Large intestine (tissue), 3 donors: ENCODE results near the gene RNU4-1. TPM values are rescaled to one million over a fixed set of nuclear protein-coding genes. Genes with fewer than 3 reads are reported as not detected.

ENCODE experiments used
- DNase-seq, 2 donors: peaks; one replicate each; pipeline versions ENCODE4 v3.0.0 to v3.0.0-alpha.2; 2013
- H3K27ac ChIP-seq: one replicate; pipeline ENCODE4 v1.5.1; 2013; ENCODE audit warnings: low read length
- H3K27me3 ChIP-seq: 2 replicates; pipeline ENCODE4 v1.6.1; 2013; ENCODE audit warnings: low read length; ENCODE audit not compliant: control insufficient read depth, insufficient read depth
- H3K36me3 ChIP-seq: 2 replicates; pipeline ENCODE4 v1.6.1; 2013; ENCODE audit warnings: low read length; ENCODE audit not compliant: control insufficient read depth, insufficient read depth
- H3K4me1 ChIP-seq: one replicate; pipeline ENCODE4 v1.6.1; 2013; ENCODE audit warnings: low read length; ENCODE audit not compliant: control insufficient read depth, insufficient read depth
- H3K4me3 ChIP-seq: one replicate; pipeline ENCODE4 v1.5.1; 2013; ENCODE audit warnings: low read length
- H3K9me3 ChIP-seq: one replicate; pipeline ENCODE4 v1.6.1; 2013; ENCODE audit warnings: mild to moderate bottlenecking, low read depth, low read length, moderate library complexity; ENCODE audit not compliant: control insufficient read depth
- WGBS: methylation state at CpG from one replicate; pipeline ENCODE4 v1.1.5; 2013; ENCODE audit warnings: low lambda C conversion rate; ENCODE audit not compliant: insufficient coverage; 5-methylcytosine and 5-hydroxymethylcytosine counted together
- polyA plus RNA-seq: library from polyadenylated mRNA; unstranded; fragments of 120-200 nt; gene quantifications from one replicate; pipeline ENCODE4 v1.2.1, GENCODE V29; 2013

RNU4-1 gene
- polyA plus RNA-seq, 1 donor: not detected

- H3K36me3 ChIP-seq: no peaks in the 10 kb centered on the region
- H3K27ac ChIP-seq: no peak within 1 kb of the TSS
- no peaks in the 10 kb centered on the region for H3K27me3 ChIP-seq
- H3K9me3 ChIP-seq: no peaks in the 10 kb centered on the region
- DNase-seq: no peak
- WGBS: no CpG with 5 or more reads among the region's 5 CpGs
- H3K4me3 ChIP-seq: no peak within 1 kb of the TSS
- H3K4me1 ChIP-seq: peaks cover 18% of the 10 kb centered on the region
Observed at GRCh38 chr12:120327593-120327992, 34.6 kb upstream of the RNU4-1 start, which contains the start of gene PLA2G1B. TSS of gene PLA2G1B (minus strand) at chr12:120327779. CDS start at chr12:120327753, 26 bp downstream.

GRCh38 chr12:120324841-120325417 is 31.9 kb upstream of the RNU4-1 start:
- no peaks in the 10 kb centered on the region for H3K9me3 ChIP-seq
- no peaks in the 10 kb centered on the region for H3K27me3 ChIP-seq
- DNase-seq: no peak
- H3K4me1 ChIP-seq: peaks cover 23% of the 10 kb centered on the region
- no CpG with 5 or more reads among the region's 9 CpGs for WGBS
- H3K4me3 ChIP-seq: no peak overlapping the region
- no peaks in the 10 kb centered on the region for H3K36me3 ChIP-seq
- no peak overlapping the region for H3K27ac ChIP-seq

- Histone ChIP-seq H3K36me3 (no peaks in the 10 kb centered on the region), H3K9me3 (no peaks in the 10 kb centered on the region), H3K27me3 (no peaks in the 10 kb centered on the region), H3K27ac (no peak overlapping the region), H3K4me1 (peaks cover 23% of the 10 kb centered on the region), H3K4me3 (no peak overlapping the region)
- DNase-seq: no peak
- WGBS: no CpG with 5 or more reads among the region's 2 CpGs
Observed at GRCh38 chr12:120323772-120324171, 30.7 kb upstream of the RNU4-1 start.

- H3K27ac ChIP-seq: peak overlapping the region; percentile 78
- no peaks in the 10 kb centered on the region for H3K9me3 ChIP-seq
- peaks cover 33% of the 10 kb centered on the region for H3K4me1 ChIP-seq
- H3K27me3 ChIP-seq: no peaks in the 10 kb centered on the region
- H3K4me3 ChIP-seq: no peak overlapping the region
- DNase-seq: peak; percentile 96 to 98
- no CpG with 5 or more reads among the region's 13 CpGs for WGBS
- no peaks in the 10 kb centered on the region for H3K36me3 ChIP-seq
Observed at GRCh38 chr12:120321382-120322202, 28.6 kb upstream of the RNU4-1 start.

GRCh38 chr12:120317224-120318105 is 24.4 kb upstream of the RNU4-1 start:
- Histone ChIP-seq H3K9me3 (no peaks in the 10 kb centered on the region), H3K27ac (peak overlapping the region; percentile 92), H3K4me3 (peak overlapping the region; percentile 59), H3K36me3 (no peaks in the 10 kb centered on the region), H3K4me1 (peaks cover 27% of the 10 kb centered on the region), H3K27me3 (no peaks in the 10 kb centered on the region)
- peak; percentile 99 to 100 for DNase-seq
- 33% methylated on average over 3 of the region's 42 CpGs for WGBS

GRCh38 chr12:120316798-120317223 is 23.8 kb upstream of the RNU4-1 start:
- DNase-seq: peak; percentile 19 to 77
- no CpG with 5 or more reads among the region's 9 CpGs for WGBS
- peaks cover 21% of the 10 kb centered on the region for H3K4me1 ChIP-seq
- peak overlapping the region; percentile 92 for H3K27ac ChIP-seq
- H3K4me3 ChIP-seq: peak overlapping the region; percentile 59
- H3K27me3 ChIP-seq: no peaks in the 10 kb centered on the region
- no peaks in the 10 kb centered on the region for H3K9me3 ChIP-seq
- H3K36me3 ChIP-seq: no peaks in the 10 kb centered on the region

- no peaks in the 10 kb centered on the region for H3K36me3 ChIP-seq
- no peaks in the 10 kb centered on the region for H3K27me3 ChIP-seq
- H3K4me1 ChIP-seq: peaks cover 11% of the 10 kb centered on the region
- no peak for DNase-seq
- WGBS: 46% methylated on average over 3 of the region's 5 CpGs
- no peak overlapping the region for H3K4me3 ChIP-seq
- H3K27ac ChIP-seq: no peak overlapping the region
- H3K9me3 ChIP-seq: no peaks in the 10 kb centered on the region
Observed at GRCh38 chr12:120314220-120314619, 21.2 kb upstream of the RNU4-1 start.

GRCh38 chr12:120301962-120302815 is 9.2 kb upstream of the RNU4-1 start, which contains the start of gene SIRT4:
TSS of gene SIRT4 (plus strand) at chr12:120302321. CDS start at chr12:120303562, 1,241 bp downstream.
- H3K27ac ChIP-seq: peak within 1 kb of the TSS; percentile 66
- H3K27me3 ChIP-seq: no peaks in the 10 kb centered on the region
- peak; percentile 90 to 92 for DNase-seq
- peaks cover 4% of the 10 kb centered on the region for H3K4me1 ChIP-seq
- no peaks in the 10 kb centered on the region for H3K36me3 ChIP-seq
- H3K9me3 ChIP-seq: no peaks in the 10 kb centered on the region
- peak within 1 kb of the TSS; percentile 61 for H3K4me3 ChIP-seq
- 73% methylated on average over 5 of the region's 31 CpGs for WGBS

GRCh38 chr12:120292411-120292660 is 701 bp downstream of the RNU4-1 start:
- Histone ChIP-seq H3K9me3 (no peaks in the 10 kb centered on the region), H3K27ac (peak overlapping the region; percentile 98), H3K4me3 (peak overlapping the region; percentile 61), H3K4me1 (peaks cover 9% of the 10 kb centered on the region), H3K36me3 (no peaks in the 10 kb centered on the region), H3K27me3 (no peaks in the 10 kb centered on the region)
- no peak for DNase-seq
- no CpG with 5 or more reads among the region's 17 CpGs for WGBS
